RWPE2 (cell line): ENCODE results near the gene GALNT17.

ENCODE experiments used
- ATAC-seq: fragments of 200-7000 bp; cut with Tn5 transposase; 3 replicates; pipeline ENCODE4 v1.9.1; 2021; ENCODE audit warnings: low read depth
- DNase-seq: peaks from one replicate; pipeline ENCODE4 v3.0.0-alpha.2; 2020; ENCODE audit warnings: low spot score
- H3K27ac ChIP-seq: fragments of 450-650 bp; 2 replicates; pipeline ENCODE4 v1.5.1; 2017; ENCODE audit warnings: mild to moderate bottlenecking; ENCODE audit not compliant: poor library complexity, severe bottlenecking
- H3K27me3 ChIP-seq: fragments of 250-450 bp; sonication (Bioruptor Pico); 2 replicates; pipeline ENCODE4 v1.5.1; 2021; ENCODE audit warnings: mild to moderate bottlenecking, moderate library complexity; ENCODE audit not compliant: insufficient read depth, poor library complexity, severe bottlenecking
- H3K36me3 ChIP-seq: fragments of 250-450 bp; sonication (Bioruptor Pico); 2 replicates; pipeline ENCODE4 v1.5.1; 2020; ENCODE audit warnings: low read depth, mild to moderate bottlenecking, moderate library complexity
- H3K4me1 ChIP-seq: fragments of 250-450 bp; sonication (Bioruptor Pico); 2 replicates; pipeline ENCODE4 v1.5.1; 2021; ENCODE audit warnings: mild to moderate bottlenecking, moderate library complexity; ENCODE audit not compliant: insufficient read depth, poor library complexity, severe bottlenecking
- H3K4me3 ChIP-seq: fragments of 250-450 bp; sonication (Bioruptor Pico); 2 replicates; pipeline ENCODE4 v1.5.1; 2021; ENCODE audit warnings: mild to moderate bottlenecking, moderate library complexity; ENCODE audit not compliant: severe bottlenecking
- H3K9me3 ChIP-seq: fragments of 250-450 bp; sonication (Bioruptor Pico); 2 replicates; pipeline ENCODE4 v1.5.1; 2021; ENCODE audit warnings: mild to moderate bottlenecking, moderate library complexity; ENCODE audit not compliant: severe bottlenecking
- TF ChIP-seq, protein P1 (sequence below): fragments of 450-650 bp; IDR thresholded peaks from one replicate; pipeline ENCODE4 v1.5.1; 2017; ENCODE audit warnings: mild to moderate bottlenecking, moderate library complexity; ENCODE audit not compliant: poor library complexity, severe bottlenecking

Gene GALNT17

DNA sequence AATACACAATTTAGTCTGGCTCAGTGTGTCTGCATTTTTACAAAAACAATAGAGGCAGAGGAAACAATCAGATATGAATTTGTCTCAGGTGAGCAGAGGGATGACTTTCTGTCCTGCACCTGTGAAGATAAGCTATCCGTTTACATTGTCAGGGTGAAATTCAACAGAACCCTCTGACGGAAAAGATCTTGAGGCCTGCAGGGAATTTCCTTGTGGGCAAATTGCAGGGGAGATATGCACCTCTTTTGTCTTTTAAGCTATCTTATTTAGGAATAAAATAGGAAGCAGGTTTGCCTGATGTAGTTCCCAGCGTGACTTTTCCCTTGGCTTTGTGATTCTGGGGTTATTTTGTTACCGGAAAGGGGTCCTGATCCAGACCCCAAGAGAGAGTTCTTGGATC, 325.1 kb downstream of the GALNT17 start:
- Histone ChIP-seq H3K9me3 (no peaks in the 10 kb centered on the region), H3K4me3 (no peak overlapping the region), H3K27ac (no peak overlapping the region), H3K27me3 (no peaks in the 10 kb centered on the region), H3K36me3 (no peaks in the 10 kb centered on the region), H3K4me1 (no peaks in the 10 kb centered on the region)
- TF ChIP-seq, protein P1, sequence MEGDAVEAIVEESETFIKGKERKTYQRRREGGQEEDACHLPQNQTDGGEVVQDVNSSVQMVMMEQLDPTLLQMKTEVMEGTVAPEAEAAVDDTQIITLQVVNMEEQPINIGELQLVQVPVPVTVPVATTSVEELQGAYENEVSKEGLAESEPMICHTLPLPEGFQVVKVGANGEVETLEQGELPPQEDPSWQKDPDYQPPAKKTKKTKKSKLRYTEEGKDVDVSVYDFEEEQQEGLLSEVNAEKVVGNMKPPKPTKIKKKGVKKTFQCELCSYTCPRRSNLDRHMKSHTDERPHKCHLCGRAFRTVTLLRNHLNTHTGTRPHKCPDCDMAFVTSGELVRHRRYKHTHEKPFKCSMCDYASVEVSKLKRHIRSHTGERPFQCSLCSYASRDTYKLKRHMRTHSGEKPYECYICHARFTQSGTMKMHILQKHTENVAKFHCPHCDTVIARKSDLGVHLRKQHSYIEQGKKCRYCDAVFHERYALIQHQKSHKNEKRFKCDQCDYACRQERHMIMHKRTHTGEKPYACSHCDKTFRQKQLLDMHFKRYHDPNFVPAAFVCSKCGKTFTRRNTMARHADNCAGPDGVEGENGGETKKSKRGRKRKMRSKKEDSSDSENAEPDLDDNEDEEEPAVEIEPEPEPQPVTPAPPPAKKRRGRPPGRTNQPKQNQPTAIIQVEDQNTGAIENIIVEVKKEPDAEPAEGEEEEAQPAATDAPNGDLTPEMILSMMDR = no peak
- ATAC-seq = no peak
- no peak for DNase-seq

GRCh38 chr7:71457846-71458590, 326.1 kb downstream of the GALNT17 start:
- no peak for ATAC-seq
- Histone ChIP-seq H3K27ac (no peak overlapping the region), H3K4me3 (no peak overlapping the region), H3K9me3 (no peaks in the 10 kb centered on the region), H3K27me3 (no peaks in the 10 kb centered on the region), H3K4me1 (no peaks in the 10 kb centered on the region), H3K36me3 (no peaks in the 10 kb centered on the region)
- no peak for DNase-seq
- TF ChIP-seq, protein P1 = no peak

GRCh38 chr7:71459132-71459531, 327.2 kb downstream of the GALNT17 start:
- Histone ChIP-seq H3K27ac (no peak overlapping the region), H3K4me3 (no peak overlapping the region), H3K4me1 (no peaks in the 10 kb centered on the region), H3K27me3 (no peaks in the 10 kb centered on the region), H3K36me3 (no peaks in the 10 kb centered on the region), H3K9me3 (no peaks in the 10 kb centered on the region)
- DNase-seq (no peak), ATAC-seq (no peak)
- TF ChIP-seq, protein P1 = no peak

DNA sequence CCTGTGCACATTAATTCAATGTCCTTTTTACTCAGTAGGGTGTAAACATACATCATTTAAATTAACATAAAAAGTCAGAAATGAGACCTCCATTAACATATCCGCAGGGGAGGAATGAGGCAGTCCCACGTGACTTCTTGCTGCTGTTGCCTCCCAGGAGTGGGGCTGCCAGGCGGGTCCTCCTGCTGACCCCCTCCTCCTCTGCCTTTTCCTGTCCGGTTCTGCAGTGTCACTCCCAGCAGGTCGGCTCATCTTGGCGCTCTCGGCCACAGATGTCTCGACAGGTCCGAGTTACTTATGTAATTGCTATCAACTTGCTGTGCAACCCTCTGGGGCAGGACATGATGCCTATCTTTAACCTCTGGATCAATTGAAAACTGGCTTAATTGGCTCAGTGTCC, 329.6 kb downstream of the GALNT17 start:
- TF ChIP-seq, protein P1 = no peak
- Histone ChIP-seq H3K27ac (no peak overlapping the region), H3K4me1 (no peaks in the 10 kb centered on the region), H3K9me3 (no peaks in the 10 kb centered on the region), H3K4me3 (no peak overlapping the region), H3K27me3 (no peaks in the 10 kb centered on the region), H3K36me3 (no peaks in the 10 kb centered on the region)
- no peak for ATAC-seq
- no peak for DNase-seq

DNA sequence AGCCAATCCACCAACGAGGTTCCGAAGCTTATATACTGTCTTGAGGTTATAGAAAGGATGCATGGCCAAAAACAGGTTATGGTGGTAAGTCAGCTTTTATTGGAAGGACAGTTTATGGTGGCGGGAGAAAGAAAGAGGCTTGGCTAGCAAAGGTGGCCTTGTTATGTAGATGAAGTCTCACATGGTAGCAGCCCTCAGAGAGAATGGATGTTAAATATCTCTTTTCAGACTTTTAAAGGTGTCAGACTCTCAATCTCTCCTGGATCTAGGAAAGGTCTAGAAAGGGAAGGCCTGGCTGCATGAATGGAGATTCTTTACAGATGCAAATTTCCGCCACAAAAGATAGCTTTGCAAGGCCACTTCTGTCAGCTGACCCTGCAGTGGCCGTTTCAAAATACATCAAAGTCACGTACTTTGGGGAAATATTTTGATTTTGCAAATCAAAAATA, 333.8 kb downstream of the GALNT17 start:
- Histone ChIP-seq H3K4me1 (no peaks in the 10 kb centered on the region), H3K36me3 (no peaks in the 10 kb centered on the region), H3K27me3 (no peaks in the 10 kb centered on the region), H3K27ac (no peak overlapping the region), H3K4me3 (no peak overlapping the region), H3K9me3 (no peaks in the 10 kb centered on the region)
- TF ChIP-seq, protein P1 = no peak
- ATAC-seq (no peak), DNase-seq (no peak)
